Endothelial cell of umbilical vein (primary cell): ENCODE measurements around the gene RIT2. TPM values are rescaled to one million over a fixed set of nuclear protein-coding genes. Genes with fewer than 3 reads are reported as not detected.

Experiments
- BruUV-seq: library from RNA; stranded (reverse); fragments of 400-500 nt; replicated peaks from 2 replicates; lab custom pipeline; 2021; lab: Mats Ljungman, UMichigan
- CTCF ChIA-PET: fragments of 300-600, 350-600 bp; sonication (Branson Sonifier 250); formaldehyde crosslinking; loops from one replicate; lab custom pipeline; 2021; ENCODE audit warnings: antibody characterized with exemption, inconsistent platforms; lab: Charles Lee
- POLR2A ChIA-PET: fragments of 300-600, 350-600 bp; sonication (Branson Sonifier 250); formaldehyde crosslinking; loops from one replicate; lab custom pipeline; 2021; ENCODE audit warnings: antibody characterized with exemption, inconsistent platforms; lab: Charles Lee
- DNase-seq: peaks from one replicate; pipeline ENCODE4 v3.0.0-alpha.2; 2011; ENCODE audit warnings: low read depth, low spot score
- FAIRE-seq: peaks from 2 replicates; lab custom pipeline; 2011; peaks lifted over from hg19 to GRCh38; lab: Jason Lieb, UNC
- H2AFZ ChIP-seq: 2 replicates; pipeline ENCODE4 v1.6.0; 2012; ENCODE audit warnings: low read depth, low read length, control low read depth, inconsistent platforms
- H3K27ac ChIP-seq: 2 replicates; pipeline ENCODE4 v1.5.1; 2011; ENCODE audit warnings: low read depth, mild to moderate bottlenecking, control low read depth, low read length, moderate library complexity; ENCODE audit not compliant: insufficient read depth
- H3K27me3 ChIP-seq, 2 experiments: 2 replicates each; pipeline versions ENCODE4 v1.6.0 to v1.6.1; 2011; ENCODE audit warnings: low read length in 2 of 2, mixed read lengths in 1 of 2; ENCODE audit not compliant: control insufficient read depth in 2 of 2, insufficient read depth in 2 of 2
- H3K36me3 ChIP-seq, 2 experiments: 2 replicates in 1 of 2; 3 replicates in 1 of 2; pipeline ENCODE4 v1.5.1; 2011; ENCODE audit warnings: low read length in 2 of 2, mild to moderate bottlenecking in 1 of 2, moderate library complexity in 1 of 2; ENCODE audit not compliant: control insufficient read depth in 2 of 2, insufficient read depth in 2 of 2; ENCODE audit errors: extremely low read depth in 1 of 2
- H3K4me1 ChIP-seq: 3 replicates; pipeline ENCODE4 v1.5.1; 2011; ENCODE audit warnings: mild to moderate bottlenecking, low read length; ENCODE audit not compliant: control insufficient read depth, insufficient read depth; ENCODE audit errors: extremely low read depth
- H3K4me2 ChIP-seq: 2 replicates; pipeline ENCODE4 v1.6.1; 2011; ENCODE audit warnings: low read length, control low read depth, mixed read lengths; ENCODE audit not compliant: insufficient read depth
- H3K4me3 ChIP-seq, 3 experiments: fragments of 200-600 bp in 1 of 3; sonication (generic), shearing (Covaris generic) in 1 of 3; replicated peaks in 1 of 3; 2 replicates each; pipeline ENCODE4 v1.5.1; 2011 to 2016; ENCODE audit warnings: control low read depth in 3 of 3, low read length in 3 of 3, mild to moderate bottlenecking in 2 of 3, inconsistent platforms in 1 of 3, low read depth in 1 of 3, moderate library complexity in 1 of 3; ENCODE audit not compliant: insufficient read depth in 1 of 3
- H3K79me2 ChIP-seq: 2 replicates; pipeline ENCODE4 v1.6.0; 2012; ENCODE audit warnings: low read length, inconsistent platforms; ENCODE audit not compliant: control insufficient read depth, insufficient read depth
- H3K9ac ChIP-seq: replicated peaks from 2 replicates; pipeline ENCODE3; 2011; ENCODE audit warnings: low read length, control low read depth; ENCODE audit not compliant: insufficient read depth; ENCODE audit errors: extremely low read depth
- H3K9me1 ChIP-seq: replicated peaks from 3 replicates; pipeline ENCODE4 v1.6.0; 2011; ENCODE audit warnings: mild to moderate bottlenecking, low read length; ENCODE audit not compliant: control insufficient read depth, insufficient read depth; ENCODE audit errors: extremely low read depth
- H3K9me3 ChIP-seq: replicated peaks from 2 replicates; pipeline ENCODE4 v1.5.1; 2012; ENCODE audit warnings: low read length, inconsistent platforms; ENCODE audit not compliant: control insufficient read depth, insufficient read depth
- H4K20me1 ChIP-seq: replicated peaks from 2 replicates; pipeline ENCODE3; 2011; ENCODE audit warnings: mild to moderate bottlenecking, low read length; ENCODE audit not compliant: control insufficient read depth, insufficient read depth; ENCODE audit errors: extremely low read depth
- EZH2 ChIP-seq: IDR thresholded peaks from 2 replicates; pipeline ENCODE4 v1.6.1; 2012; ENCODE audit warnings: borderline replicate concordance, low read depth, mild to moderate bottlenecking, moderate library complexity, low read length, inconsistent platforms; ENCODE audit not compliant: severe bottlenecking
- FOS ChIP-seq: IDR thresholded peaks from 2 replicates; pipeline ENCODE4 v1.6.1; 2011; ENCODE audit warnings: mild to moderate bottlenecking, low read length, moderate library complexity, borderline replicate concordance; ENCODE audit not compliant: insufficient read depth
- GATA2 ChIP-seq: IDR thresholded peaks from 2 replicates; pipeline ENCODE4 v1.7.0; 2011; ENCODE audit warnings: low read depth, mild to moderate bottlenecking, moderate library complexity, mixed read lengths, low read length; ENCODE audit not compliant: insufficient read length, insufficient read depth
- JUN ChIP-seq: IDR thresholded peaks from 2 replicates; pipeline ENCODE4 v1.6.1; 2011; ENCODE audit warnings: borderline replicate concordance, low read depth; ENCODE audit not compliant: insufficient read length, insufficient read depth
- MYC ChIP-seq: IDR thresholded peaks from one replicate; pipeline ENCODE4 v1.6.1; 2011; ENCODE audit warnings: mild to moderate bottlenecking, low read depth, low read length
- POLR2A ChIP-seq: IDR thresholded peaks from 2 replicates; pipeline ENCODE4 v1.6.1; 2012; ENCODE audit warnings: low read depth, mild to moderate bottlenecking, control low read depth, low read length
- POLR2AphosphoS5 ChIP-seq: IDR thresholded peaks from 2 replicates; pipeline ENCODE4 v1.6.1; 2012; ENCODE audit warnings: low read depth, mild to moderate bottlenecking, control low read depth, low read length, moderate library complexity; ENCODE audit not compliant: insufficient read depth
- dilution Hi-C: fragments of 300-500 bp; cut with MboI; formaldehyde crosslinking; loops from one replicate; pipeline ENCODE4 v1.15.0; 2019; ENCODE audit warnings: low sequenced_read_pairs; ENCODE audit not compliant: extremely low pct_ligation_motif_present
- intact Hi-C: fragments of 100-400 bp; cut with micrococcal nuclease; formaldehyde crosslinking; loops from one replicate; pipeline ENCODE4 v1.10.0; 2022
- polyA plus RNA-seq, 4 experiments: library from polyadenylated mRNA; depleted of rRNA in 3 of 4; stranded (reverse) in 3 of 4; unstranded in 1 of 4; fragments of >200 nt; gene quantifications; 2 replicates each; pipeline versions ENCODE4 v1.2.1 to v1.2.3, GENCODE V29; 2011 to 2012; ENCODE audit warnings: missing spikeins in 1 of 4
- total RNA-seq: library from RNA; stranded (reverse); gene quantifications from 2 replicates; pipeline ENCODE4 v1.2.3, GENCODE V29; 2021
- TF ChIP-seq, protein P1 (sequence below): IDR thresholded peaks from 2 replicates; pipeline ENCODE4 v1.6.1; 2011; ENCODE audit not compliant: insufficient read depth, insufficient read length
- TF ChIP-seq, protein P2 (sequence below), 2 donors: IDR thresholded peaks; 1 replicate in 1 of 2; 2 replicates in 1 of 2; pipeline ENCODE4 v1.5.1; 2011; ENCODE audit warnings: low read length in 2 of 2, mild to moderate bottlenecking in 2 of 2, moderate library complexity in 2 of 2, control low read depth in 1 of 2, inconsistent platforms in 1 of 2, low read depth in 1 of 2; ENCODE audit not compliant: insufficient read depth in 1 of 2; ENCODE audit errors: extremely low read depth in 1 of 2

RIT2 gene
- total and polyA plus RNA-seq, 2 donors (not counting 3 experiments of a cell fraction or from before 2014, with no cell fraction given): not detected

DNA sequence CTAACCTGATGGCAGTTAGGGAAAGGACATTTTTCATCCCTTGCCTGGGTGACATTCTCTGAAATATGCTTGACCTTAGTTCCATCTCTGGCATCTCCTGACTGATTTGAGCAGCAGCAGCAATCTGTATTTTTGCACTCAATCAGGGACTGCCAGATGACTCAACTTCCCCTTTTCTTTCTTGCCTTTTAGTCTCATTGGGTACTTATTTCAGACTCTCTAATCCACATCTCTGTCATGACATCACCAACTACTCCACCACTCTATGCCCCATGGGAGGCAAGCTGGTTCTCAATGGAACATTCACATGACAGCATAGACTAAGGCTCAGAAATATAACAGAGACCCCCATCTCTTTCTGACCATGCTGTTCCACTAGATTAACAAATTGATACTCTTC, 254.2 kb downstream of the RIT2 start:
- ChIA-PET CTCF (interaction anchor here (1.1 kb wide), 1 partner anchor 265 kb away, joined by 3 read pairs; no protein-coding TSS in a partner anchor), POLR2A (no interaction called here)
- H3K4me3 ChIP-seq: no peak overlapping the region
- H3K79me2 ChIP-seq: no peaks in the 10 kb centered on the region
- H3K9me3 ChIP-seq: no peaks in the 10 kb centered on the region
- H2AFZ ChIP-seq: no peak overlapping the region
- H3K4me1 ChIP-seq: no peaks in the 10 kb centered on the region
- intact Hi-C loops: no loop called here
- H4K20me1 ChIP-seq: no peaks in the 10 kb centered on the region
- no peak overlapping the region for H3K9ac ChIP-seq
- no peaks in the 10 kb centered on the region for H3K36me3 ChIP-seq
- TF ChIP-seq JUN (no peak), POLR2AphosphoS5 (no peak), EZH2 (no peak), POLR2A (no peak), GATA2 (no peak), FOS (no peak), MYC (no peak)
- TF ChIP-seq, protein P1, sequence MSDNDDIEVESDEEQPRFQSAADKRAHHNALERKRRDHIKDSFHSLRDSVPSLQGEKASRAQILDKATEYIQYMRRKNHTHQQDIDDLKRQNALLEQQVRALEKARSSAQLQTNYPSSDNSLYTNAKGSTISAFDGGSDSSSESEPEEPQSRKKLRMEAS: no peak
- TF ChIP-seq, protein P2, sequence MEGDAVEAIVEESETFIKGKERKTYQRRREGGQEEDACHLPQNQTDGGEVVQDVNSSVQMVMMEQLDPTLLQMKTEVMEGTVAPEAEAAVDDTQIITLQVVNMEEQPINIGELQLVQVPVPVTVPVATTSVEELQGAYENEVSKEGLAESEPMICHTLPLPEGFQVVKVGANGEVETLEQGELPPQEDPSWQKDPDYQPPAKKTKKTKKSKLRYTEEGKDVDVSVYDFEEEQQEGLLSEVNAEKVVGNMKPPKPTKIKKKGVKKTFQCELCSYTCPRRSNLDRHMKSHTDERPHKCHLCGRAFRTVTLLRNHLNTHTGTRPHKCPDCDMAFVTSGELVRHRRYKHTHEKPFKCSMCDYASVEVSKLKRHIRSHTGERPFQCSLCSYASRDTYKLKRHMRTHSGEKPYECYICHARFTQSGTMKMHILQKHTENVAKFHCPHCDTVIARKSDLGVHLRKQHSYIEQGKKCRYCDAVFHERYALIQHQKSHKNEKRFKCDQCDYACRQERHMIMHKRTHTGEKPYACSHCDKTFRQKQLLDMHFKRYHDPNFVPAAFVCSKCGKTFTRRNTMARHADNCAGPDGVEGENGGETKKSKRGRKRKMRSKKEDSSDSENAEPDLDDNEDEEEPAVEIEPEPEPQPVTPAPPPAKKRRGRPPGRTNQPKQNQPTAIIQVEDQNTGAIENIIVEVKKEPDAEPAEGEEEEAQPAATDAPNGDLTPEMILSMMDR (IDR thresholded peaks at IDR 0.05; ENCODE audit: extremely low read depth in 1 of 2, insufficient read depth in 1 of 2, low read depth in 1 of 2, low read length in 2 of 2): no peak
- FAIRE-seq: no peak
- H3K27me3 ChIP-seq: no peaks in the 10 kb centered on the region
- dilution Hi-C loops: no loop called here
- BruUV-seq: no TSS peak
- no peaks in the 10 kb centered on the region for H3K9me1 ChIP-seq
- no peak overlapping the region for H3K27ac ChIP-seq
- no peak overlapping the region for H3K4me2 ChIP-seq
- DNase-seq: no peak
